GM11168 (cell line): ENCODE measurements around the gene CUX1.
"Not testable (repeated sequence)": the region's sequence is repeated elsewhere in the genome, so short reads cannot be mapped to it uniquely, and the experiment has no call there.

Experiments used
- in situ Hi-C: fragments of 300-500 bp; cut with MboI; formaldehyde crosslinking; loops from one replicate; pipeline ENCODE4 v1.12.0; 2022; ENCODE audit warnings: low sequenced_read_pairs; ENCODE audit not compliant: unreplicated experiment

CUX1 gene

GRCh38 chr7:101887352-101887751, 69.9 kb downstream of the CUX1 start:
- in situ Hi-C loops, result not testable (repeated sequence)

- in situ Hi-C loops, result not testable (repeated sequence)
Observed at GRCh38 chr7:101888564-101888963, 71.1 kb downstream of the CUX1 start.

GRCh38 chr7:101890749-101891523, 73.5 kb downstream of the CUX1 start:
- in situ Hi-C loops, result no loop called here

- in situ Hi-C loops, result no loop called here
Observed at GRCh38 chr7:101891936-101892640, 74.7 kb downstream of the CUX1 start.

GRCh38 chr7:101893341-101894082, 76.1 kb downstream of the CUX1 start:
- in situ Hi-C loops, result no loop called here

- in situ Hi-C loops, result no loop called here
Observed at GRCh38 chr7:101896316-101896715, 78.9 kb downstream of the CUX1 start.

- in situ Hi-C loops, result no loop called here
Observed at GRCh38 chr7:101896941-101897340, 79.5 kb downstream of the CUX1 start.

- in situ Hi-C loops, result no loop called here
Observed at GRCh38 chr7:101898106-101898505, 80.7 kb downstream of the CUX1 start.

- in situ Hi-C loops, result no loop called here
Observed at GRCh38 chr7:101899616-101900015, 82.2 kb downstream of the CUX1 start.

GRCh38 chr7:101900103-101900502, 82.7 kb downstream of the CUX1 start:
- in situ Hi-C loops, result no loop called here

GRCh38 chr7:101901661-101902491, 84.5 kb downstream of the CUX1 start:
- in situ Hi-C loops, result no loop called here

GRCh38 chr7:101902680-101903514, 85.5 kb downstream of the CUX1 start:
- in situ Hi-C loops, result no loop called here

- in situ Hi-C loops, result no loop called here
Observed at GRCh38 chr7:101903515-101903868, 86.1 kb downstream of the CUX1 start.

- in situ Hi-C loops, result no loop called here
Observed at GRCh38 chr7:101904019-101904418, 86.6 kb downstream of the CUX1 start.

GRCh38 chr7:101905203-101905865, 87.9 kb downstream of the CUX1 start:
- in situ Hi-C loops, result no loop called here

- in situ Hi-C loops, result no loop called here
Observed at GRCh38 chr7:101906291-101907240, 89.1 kb downstream of the CUX1 start.

GRCh38 chr7:101910991-101911799, 93.8 kb downstream of the CUX1 start:
- in situ Hi-C loops, result no loop called here
